Right ventricle myocardium superior (tissue), 1 donor: ENCODE data around the gene FADS2. TPM values are rescaled to one million over a fixed set of nuclear protein-coding genes. Genes with fewer than 3 reads are reported as not detected.
A peak's percentile ranks its signal among the peaks of the same experiment; 100 is the strongest.

Experiments used
- ATAC-seq: fragments of 200-7000 bp; cut with Tn5 transposase; one replicate; pipeline ENCODE4 v1.9.1; 2020; ENCODE audit warnings: mild to moderate bottlenecking; ENCODE audit not compliant: poor library complexity
- DNase-seq: peaks from one replicate; pipeline ENCODE4 v3.0.0-alpha.2; 2020
- intact Hi-C: fragments of 100-400 bp; cut with DNase I; formaldehyde crosslinking; loops from one replicate; pipeline ENCODE4 v1.11.2; 2022
- total RNA-seq: library from RNA; stranded (reverse); fragmentation: NEBNext Ultra II Directional; extraction: Animal tissue kit (Norgen Biotek cat#: 25700); gene quantifications from one replicate; pipeline ENCODE4 v1.2.1, GENCODE V29; 2021
- donor health status: DM: no; HTN: yes; CAD: no; lungs with severe emphysema.

The FADS2 gene
- total RNA-seq, 1 donor from 2014 or later: 20.5 TPM

DNA sequence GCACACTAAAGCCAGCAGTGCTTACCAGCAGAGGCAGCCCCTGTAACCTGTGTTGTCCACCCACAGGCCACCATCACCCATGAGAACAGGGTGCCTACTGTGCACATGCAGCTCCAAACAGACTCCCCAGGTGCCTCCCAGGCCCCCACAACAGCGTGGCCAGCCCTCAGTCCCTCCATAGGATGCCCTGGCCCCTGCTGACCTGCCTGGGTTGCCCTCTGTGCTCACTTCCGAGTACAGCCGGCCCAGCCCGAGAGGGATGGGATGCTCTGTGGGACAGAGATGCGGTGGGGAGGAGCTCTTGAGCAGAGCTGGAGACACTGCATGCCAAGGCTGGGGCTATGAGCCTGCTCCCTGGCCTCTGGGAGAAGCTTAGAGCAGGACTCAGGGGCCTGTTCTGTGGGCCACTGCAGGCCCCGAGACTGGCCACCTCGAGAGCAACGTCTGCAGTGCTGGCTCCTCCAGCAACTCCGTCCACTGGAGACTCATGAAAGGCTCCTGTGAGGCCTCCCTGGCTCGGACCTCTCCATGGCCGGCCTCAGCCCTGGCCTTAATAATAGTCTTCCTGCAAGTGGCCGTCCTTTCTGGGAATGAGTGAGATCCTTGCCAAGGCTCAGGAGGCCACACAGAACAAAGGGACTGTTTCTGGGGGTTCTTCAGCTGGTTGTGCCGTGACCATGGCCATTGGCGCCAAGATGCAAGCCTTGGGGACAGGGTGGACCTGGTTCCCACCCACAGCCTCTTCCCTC is 27.0 kb downstream of the FADS2 start:
- ATAC-seq: no peak
- DNase-seq: no peak
- intact Hi-C loops: no loop called here

DNA sequence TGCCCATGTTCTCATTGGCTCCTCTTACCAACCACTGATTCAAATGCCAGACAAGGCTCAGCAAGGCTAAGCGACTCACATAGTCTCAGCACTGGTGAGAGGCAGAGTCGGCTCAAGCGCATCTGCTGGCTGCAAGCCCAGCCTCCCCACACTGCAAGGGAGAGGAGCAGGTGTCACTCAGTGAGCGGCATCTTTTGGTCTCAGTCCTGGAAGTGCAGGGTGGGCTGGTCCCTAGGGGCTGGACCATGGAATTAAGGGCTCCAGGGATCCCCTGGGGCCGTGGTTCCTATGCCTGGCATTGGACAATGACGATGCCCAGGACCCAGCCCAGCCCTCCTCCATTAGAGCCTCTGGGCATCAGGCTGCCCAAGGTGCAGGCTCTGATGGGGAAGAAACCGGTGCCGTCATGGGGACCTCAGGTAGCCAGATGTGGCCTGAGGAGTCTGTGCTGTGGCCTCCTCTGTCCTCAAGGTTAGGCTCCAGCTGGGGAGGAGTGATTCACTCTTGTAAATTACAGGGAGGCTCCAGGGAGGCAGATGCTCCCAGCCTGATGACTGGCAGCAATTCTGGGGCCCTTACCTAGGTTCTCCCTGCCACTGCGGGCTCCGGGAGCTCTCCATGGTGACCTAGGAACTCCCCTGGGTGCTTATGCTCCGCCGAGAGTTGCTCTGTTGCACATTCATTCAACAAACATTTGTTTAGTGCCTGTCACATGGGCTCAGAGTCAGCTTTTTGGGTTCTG is 28.0 kb downstream of the FADS2 start:
- intact Hi-C loops: no loop called here
- DNase-seq: no peak
- ATAC-seq: no peak

DNA sequence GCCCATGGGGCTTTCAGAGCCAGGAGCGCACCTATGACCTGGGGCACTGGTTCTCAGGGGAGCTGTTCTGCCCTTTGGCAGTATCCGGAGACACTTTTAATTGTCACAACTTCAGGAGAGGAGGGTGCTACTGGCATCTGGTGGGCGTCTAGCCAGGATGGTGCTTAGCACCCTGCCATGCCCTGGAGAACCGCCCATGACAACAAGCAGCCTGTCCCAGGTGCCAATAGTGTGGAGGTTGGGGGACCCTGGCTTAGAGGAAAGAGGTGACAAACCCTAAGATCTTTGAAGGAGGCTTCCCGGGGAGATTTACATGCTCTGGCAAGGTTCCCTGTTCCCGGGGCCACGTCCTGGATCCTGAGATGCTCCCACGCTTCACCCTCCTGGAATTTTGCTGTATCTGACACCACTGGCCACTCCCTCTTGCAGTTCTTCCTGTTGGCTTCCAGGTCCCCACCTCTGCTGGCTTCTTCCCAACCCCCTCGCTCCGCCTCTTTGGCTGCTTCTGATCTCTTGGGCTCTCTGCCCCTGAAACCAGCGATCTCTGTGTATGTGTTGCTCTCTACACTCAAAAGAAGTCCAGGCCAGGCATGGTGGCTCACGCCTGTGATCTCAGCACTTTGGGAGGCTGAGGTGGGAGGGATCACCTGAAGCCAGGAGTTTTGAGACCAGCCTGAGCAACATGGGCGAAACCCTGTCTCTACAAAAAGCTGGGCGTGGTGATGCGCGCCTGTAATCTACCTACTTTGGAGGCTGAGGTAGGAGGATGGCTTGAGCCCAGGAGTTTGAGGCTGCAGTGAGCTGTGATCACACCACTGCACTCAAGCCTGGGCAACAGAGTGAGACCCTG is 32.2 kb downstream of the FADS2 start:
- intact Hi-C loops: no loop called here
- DNase-seq (peak; percentile 87), ATAC-seq (peak; percentile 86)

DNA sequence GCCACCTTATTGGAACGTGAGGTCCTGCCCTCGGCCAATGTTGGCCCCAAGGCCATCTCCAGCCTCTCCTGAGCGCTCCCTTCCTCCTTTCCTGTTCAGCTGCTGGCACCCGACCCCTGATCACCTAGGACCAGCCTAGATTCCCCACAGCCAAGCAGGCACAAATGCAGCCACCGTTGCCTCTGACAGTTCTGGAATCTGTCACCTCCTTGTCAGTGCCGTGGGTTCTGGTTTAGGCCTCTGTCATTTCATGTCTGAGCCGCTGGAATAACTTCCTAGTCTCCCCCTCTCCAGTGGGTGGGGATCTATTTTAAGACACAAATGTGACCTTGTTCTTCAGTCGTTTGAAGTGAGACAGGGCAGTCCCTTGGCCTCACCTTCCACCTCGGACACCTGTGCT is 33.5 kb downstream of the FADS2 start:
- ATAC-seq: peak; percentile 80
- intact Hi-C loops: no loop called here
- peak; percentile 61 for DNase-seq

DNA sequence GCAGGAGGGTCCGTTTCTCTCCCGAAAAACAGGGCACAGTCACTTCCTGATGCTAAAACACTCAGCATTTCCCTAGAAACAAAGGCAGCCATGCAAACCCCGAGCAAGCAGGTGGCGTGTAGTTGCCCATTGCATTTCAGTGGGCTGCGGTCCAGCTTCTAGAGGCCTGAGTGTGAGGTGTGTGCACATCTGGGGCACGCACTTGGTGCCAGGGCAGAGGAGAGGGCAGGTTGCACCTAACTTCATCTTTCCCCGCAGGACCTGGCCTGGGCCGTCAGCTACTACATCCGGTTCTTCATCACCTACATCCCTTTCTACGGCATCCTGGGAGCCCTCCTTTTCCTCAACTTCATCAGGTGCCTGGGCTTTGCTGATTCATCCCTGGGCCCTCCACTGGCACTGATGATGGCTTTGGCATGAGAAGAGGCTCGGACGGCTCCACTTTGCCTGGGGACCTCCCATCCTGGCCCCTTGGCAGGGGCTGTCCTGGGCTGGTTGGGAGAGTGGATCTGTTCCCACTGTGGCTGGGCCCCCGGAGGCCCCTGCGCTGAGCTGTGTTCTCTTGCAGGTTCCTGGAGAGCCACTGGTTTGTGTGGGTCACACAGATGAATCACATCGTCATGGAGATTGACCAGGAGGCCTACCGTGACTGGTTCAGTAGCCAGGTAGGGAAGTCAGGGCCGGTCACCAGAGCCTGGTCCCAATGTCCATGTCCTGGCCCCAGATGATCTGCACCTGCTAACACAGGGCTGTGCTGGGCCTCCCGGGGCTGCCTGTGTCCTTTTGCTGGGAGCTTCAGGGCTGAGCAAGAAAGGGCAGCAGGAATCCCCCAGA is 34.8 kb downstream of the FADS2 start:
- intact Hi-C loops: no loop called here
- no peak for DNase-seq
- ATAC-seq: no peak

DNA sequence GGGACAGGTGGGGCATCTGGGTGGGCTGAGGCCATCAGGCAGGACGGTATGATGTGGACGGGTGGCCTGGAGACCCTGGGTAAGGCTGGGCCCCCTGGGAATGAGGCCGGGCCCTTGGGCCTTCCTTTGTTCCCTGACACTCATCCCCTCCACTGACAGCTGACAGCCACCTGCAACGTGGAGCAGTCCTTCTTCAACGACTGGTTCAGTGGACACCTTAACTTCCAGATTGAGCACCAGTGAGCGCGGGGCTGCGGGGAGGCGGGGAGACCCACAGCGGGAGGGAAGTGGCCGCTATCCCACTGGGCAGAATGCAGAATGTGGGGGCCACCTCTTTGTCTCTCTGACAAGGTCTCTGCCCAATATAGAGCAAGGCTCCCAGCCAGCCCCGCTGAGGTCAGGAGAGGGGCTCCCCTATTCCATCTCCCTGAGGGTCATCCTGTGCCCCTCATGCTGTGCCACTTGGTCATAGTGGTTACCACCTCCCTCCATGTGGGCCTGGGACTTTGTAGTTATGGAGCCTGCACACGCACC is 35.5 kb downstream of the FADS2 start:
- intact Hi-C loops: no loop called here
- DNase-seq: no peak
- no peak for ATAC-seq

DNA sequence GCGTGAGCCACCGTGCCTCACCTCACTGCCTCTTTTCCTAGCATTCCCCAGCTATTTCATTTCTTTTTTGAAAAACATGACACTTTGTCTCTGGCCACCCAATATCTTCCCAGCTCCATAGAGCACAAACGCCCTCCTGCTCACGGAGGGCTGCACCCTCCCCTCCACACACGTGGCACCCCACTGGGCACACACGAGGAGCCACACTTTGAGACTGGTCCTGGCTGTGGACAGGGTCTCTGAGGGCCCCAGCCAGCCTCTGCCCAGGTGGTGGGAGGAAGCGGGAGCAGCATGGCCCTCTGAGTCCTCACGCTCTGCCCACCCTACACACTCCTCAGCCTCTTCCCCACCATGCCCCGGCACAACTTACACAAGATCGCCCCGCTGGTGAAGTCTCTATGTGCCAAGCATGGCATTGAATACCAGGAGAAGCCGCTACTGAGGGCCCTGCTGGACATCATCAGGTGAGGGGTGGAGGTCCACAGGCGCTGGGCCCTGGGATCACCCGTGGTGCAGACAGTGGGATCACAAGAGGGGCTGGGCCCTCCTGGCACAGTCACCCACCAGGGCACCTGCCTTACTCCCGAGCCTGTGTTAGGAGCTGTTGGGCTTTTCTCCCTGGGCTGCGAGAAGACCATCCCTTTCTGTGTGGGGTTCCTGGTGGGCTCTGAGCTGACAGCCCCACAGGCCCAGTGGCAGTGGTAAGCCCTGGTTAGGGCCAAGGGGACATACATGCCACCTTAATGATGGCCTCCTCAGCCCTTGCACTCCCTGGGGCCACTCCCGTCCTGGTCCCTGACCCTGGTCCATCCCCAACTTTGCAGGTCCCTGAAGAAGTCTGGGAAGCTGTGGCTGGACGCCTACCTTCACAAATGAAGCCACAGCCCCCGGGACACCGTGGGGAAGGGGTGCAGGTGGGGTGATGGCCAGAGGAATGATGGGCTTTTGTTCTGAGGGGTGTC is 37.0 kb downstream of the FADS2 start:
- intact Hi-C loops: no loop called here
- DNase-seq (no peak), ATAC-seq (no peak)

DNA sequence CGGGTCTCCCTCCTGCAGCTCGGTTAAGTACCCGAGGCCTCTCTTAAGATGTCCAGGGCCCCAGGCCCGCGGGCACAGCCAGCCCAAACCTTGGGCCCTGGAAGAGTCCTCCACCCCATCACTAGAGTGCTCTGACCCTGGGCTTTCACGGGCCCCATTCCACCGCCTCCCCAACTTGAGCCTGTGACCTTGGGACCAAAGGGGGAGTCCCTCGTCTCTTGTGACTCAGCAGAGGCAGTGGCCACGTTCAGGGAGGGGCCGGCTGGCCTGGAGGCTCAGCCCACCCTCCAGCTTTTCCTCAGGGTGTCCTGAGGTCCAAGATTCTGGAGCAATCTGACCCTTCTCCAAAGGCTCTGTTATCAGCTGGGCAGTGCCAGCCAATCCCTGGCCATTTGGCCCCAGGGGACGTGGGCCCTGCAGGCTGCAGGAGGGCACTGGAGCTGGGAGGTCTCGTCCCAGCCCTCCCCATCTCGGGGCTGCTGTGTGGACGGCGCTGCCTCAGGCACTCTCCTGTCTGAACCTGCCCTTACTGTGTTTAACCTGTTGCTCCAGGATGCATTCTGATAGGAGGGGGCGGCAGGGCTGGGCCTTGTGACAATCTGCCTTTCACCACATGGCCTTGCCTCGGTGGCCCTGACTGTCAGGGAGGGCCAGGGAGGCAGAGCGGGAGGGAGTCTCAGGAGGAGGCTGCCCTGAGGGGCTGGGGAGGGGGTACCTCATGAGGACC is 38.3 kb downstream of the FADS2 start:
- ATAC-seq: no peak
- intact Hi-C loops: no loop called here
- DNase-seq: no peak

DNA sequence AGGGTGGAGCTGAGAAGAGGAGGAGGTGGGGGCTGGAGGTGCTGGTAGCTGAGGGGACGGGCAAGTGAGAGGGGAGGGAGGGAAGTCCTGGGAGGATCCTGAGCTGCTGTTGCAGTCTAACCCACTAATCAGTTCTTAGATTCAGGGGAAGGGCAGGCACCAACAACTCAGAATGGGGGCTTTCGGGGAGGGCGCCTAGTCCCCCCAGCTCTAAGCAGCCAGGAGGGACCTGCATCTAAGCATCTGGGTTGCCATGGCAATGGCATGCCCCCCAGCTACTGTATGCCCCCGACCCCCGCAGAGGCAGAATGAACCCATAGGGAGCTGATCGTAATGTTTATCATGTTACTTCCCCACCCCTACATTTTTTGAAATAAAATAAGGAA is 38.9 kb downstream of the FADS2 start:
- intact Hi-C loops: no loop called here

DNA sequence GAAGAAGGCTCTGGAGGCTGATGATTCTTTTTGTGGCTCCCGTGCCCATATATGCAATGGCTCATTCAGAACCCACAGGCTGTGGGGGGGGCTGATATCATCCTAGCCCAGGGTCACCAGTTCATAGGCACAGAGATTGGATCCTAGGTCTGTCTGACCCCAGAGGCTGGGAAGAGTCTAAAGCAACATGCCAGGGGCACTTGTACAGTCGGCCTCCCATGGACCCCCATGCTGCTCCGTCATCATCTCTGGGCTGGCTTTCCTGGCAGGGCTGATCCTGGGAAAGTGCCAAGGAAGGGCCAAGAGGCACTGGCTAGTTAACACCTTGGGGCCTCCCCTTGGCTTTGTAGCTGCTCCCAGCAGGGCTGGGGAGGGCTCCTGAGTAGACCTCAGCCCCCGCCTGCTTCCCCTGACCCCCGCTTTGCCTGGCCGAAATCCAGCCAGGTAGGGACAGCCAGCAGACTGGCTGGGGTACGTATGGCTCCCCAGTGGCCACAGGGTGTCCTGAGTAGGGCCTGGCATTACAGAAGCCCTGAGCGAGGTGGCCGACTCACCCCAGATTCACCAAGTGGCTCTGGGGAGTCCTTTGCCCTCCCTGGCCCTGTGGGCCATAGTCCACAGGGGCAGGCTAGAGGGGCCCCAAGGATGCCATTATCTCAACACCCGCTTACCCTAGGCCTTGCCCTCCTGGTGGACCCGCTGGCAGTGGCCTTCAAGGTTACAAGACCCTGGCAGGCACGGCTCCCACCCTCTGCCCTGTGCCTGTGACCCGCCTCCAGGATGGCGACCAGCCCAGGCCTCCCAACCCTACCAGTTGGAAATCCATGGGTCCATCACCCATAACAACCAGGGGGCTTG is 40.7 kb downstream of the FADS2 start:
- ATAC-seq (no peak), DNase-seq (no peak)
- intact Hi-C loops: no loop called here

More for the DNA sequence above, 38.9 kb downstream of the FADS2 start:
- no peak for DNase-seq
- ATAC-seq: no peak

DNA sequence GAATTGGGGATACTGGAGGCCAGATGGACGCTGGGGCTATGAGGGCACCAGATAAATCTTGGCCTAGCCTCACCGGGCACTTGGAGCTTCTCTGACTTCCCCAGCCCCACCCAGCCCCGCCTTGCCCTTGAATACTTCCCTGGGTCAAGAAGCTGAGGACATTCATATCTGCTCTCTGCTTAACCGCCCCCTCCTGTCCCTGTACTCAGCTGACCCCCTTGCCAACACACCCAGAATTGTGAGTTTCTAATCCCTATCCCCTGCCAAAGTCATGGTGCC is 41.3 kb downstream of the FADS2 start:
- DNase-seq: no peak
- no peak for ATAC-seq
- intact Hi-C loops: no loop called here

DNA sequence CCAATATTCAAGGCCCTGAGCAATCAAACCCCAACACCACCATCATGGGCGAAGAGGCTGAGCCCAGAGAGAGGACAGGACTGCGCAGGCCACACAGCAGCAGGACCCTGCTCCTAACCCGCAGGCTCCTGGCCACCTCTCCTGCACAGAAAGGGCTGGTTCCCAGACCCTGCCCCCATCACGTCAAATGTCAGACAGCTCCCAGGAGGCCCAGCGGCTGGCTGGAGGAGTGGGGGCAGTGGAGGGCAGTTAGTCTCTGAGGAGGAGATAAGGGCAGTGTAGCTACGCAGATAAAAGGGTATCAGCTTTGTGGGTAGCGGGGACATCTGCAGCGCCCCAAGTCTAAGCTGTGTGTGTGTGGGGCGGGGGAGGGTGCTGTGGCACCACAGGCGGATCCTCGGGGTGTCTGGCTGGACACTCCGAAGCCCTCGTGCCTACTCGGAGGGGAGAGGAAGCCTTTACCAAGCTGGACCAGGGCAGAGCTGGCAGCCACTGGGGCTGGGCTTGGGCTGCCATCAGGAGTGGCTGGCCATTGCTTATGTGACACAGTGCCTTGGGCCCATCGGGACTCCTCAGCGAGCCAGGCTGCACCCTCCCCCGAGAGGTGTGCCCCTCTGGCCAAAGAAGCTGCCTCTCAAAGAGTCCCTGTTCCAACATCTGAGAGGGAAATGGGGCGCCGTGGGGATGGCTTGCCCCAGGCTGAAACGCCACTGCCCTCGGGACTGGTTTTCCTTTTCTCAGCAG is 41.8 kb downstream of the FADS2 start:
- intact Hi-C loops: no loop called here
- DNase-seq (no peak), ATAC-seq (no peak)

DNA sequence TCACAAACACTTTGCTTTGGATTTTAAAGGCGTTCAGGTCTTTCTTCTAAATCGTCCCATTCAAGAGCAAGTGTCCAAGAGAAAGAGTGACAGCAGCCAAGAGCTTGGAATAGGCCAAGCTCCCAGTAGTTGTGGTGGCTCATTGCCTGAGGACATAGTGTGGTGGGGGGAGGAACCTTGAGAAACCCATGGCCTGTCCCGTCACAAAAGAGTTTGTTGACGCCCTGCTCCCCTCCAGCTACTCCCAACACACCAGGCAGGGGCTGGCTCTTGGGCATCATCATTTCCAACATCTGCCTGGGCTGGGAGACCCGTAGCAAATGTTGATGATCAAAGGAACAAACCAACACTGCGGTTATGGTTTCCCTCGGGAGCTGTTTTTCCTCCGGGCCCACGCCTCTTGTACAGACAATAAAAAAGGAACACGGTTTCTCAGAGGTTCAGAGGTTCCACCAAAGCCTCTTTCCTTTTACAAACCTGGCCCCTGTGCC is 42.5 kb downstream of the FADS2 start:
- no peak for DNase-seq
- intact Hi-C loops: no loop called here
- no peak for ATAC-seq

DNA sequence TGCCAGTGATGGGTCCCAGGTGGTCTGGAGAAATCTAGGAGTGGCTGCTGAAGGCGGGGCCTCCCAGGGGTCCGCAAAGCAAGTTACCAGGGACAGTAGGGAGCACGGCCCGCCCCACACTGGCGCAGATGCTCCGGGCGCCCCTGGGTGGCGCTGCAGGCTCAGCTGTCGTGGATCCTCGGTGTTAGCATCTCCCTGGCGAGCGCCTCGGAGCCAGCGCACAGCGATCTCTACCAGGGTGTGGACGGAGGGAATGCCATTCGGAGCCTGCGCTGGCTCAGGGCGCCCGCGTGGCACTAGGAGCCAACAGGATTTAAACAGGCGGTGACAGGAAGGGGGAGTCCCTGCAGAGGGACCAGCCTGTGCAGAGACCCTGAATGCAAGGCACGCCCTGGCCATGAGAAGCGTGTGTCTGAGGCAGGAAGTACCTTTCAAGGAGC is 43.1 kb downstream of the FADS2 start:
- ATAC-seq (peak; percentile 86), DNase-seq (peak; percentile 91)
- intact Hi-C loops: no loop called here

DNA sequence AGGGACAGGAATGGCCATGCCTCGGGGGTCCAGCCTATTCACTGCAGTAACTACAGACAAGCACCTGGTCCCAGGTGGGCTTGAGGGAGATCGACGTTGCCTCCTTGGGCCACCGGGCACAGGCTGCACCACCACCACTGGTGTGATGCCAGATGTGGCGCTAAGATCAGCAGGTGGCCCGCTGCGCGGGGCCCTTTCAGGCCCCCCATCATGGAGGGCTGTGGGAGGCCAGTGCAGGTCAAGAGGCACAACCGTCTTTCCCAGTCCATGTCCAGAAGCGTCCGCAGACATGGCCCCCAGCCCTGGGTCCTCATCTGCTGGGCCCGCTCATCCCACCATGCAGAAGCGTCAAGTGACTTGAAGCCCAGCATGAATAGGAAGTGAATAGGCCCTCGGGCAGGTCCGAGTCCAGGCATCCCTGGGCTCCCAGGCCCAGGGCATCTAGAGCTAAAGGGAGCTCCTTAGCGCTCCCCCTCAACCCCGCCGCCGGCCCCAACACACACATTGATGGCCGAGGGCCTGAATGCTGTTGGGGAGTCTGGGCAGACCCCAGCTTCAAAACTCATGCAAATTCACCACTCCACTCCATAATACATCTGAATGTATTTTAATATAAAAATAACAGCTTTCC is 45.0 kb downstream of the FADS2 start:
- ATAC-seq (no peak), DNase-seq (no peak)
- intact Hi-C loops: no loop called here
